ENCODE data around the gene FMN1. TPM values are rescaled to one million over a fixed set of nuclear protein-coding genes. Genes with fewer than 3 reads are reported as not detected.

Gene FMN1
- total and polyA plus RNA-seq, 2 of the 8 experiments (the other 6 are each of a cell fraction or from before 2014, with no cell fraction given) = 0.27 to 3.7 TPM

GRCh38 chr15:33043636-33044035 is 150.9 kb downstream of the FMN1 start:
- H3K4me1 ChIP-seq (replicated peaks in 1 of 4; ENCODE audit: control insufficient read depth in 3 of 4, insufficient read depth in 4 of 4, low read length in 3 of 4) = no peaks in the 10 kb centered on the region
- H3K14ac ChIP-seq (ENCODE audit: insufficient read length) = no peak overlapping the region
- no peak overlapping the region for H3K23ac ChIP-seq (ENCODE audit: insufficient read length)
- no peak overlapping the region for H2BK20ac ChIP-seq (ENCODE audit: low read length)
- no peaks in the 10 kb centered on the region; a peak in 1 of 8 replicates for H3K36me3 ChIP-seq (ENCODE audit: control insufficient read depth in 2 of 4, insufficient read depth in 4 of 4, low read length in 3 of 4)
- no peak overlapping the region for H2BK15ac ChIP-seq (ENCODE audit: low read length)
- H4K8ac ChIP-seq (ENCODE audit: extremely low read depth, insufficient read depth, low read length) = no peak overlapping the region
- H3K79me2 ChIP-seq (ENCODE audit: control insufficient read depth in 1 of 2, insufficient read depth in 2 of 2, low read length in 2 of 2) = no peaks in the 10 kb centered on the region
- no peak overlapping the region for H2BK12ac ChIP-seq (ENCODE audit: low read depth, low read length)
- H3K9ac ChIP-seq (replicated peaks in 1 of 4; ENCODE audit: extremely low read depth in 1 of 4, low read depth in 3 of 4, low read length in 3 of 4) = no peak overlapping the region
- no peak overlapping the region for H4K5ac ChIP-seq (ENCODE audit: insufficient read length, low read depth, low read length)
- H3K4ac ChIP-seq (replicated peaks; ENCODE audit: insufficient read length, low read depth, low read length) = no peak overlapping the region
- FAIRE-seq = no peak
- H3K79me1 ChIP-seq (ENCODE audit: low read depth, low read length) = no peaks in the 10 kb centered on the region
- WGBS, 2 experiments (ENCODE audit: extremely low coverage in 1 of 2, insufficient coverage in 1 of 2, insufficient read length in 1 of 2, insufficient replicate concordance in 2 of 2, low coverage in 1 of 2, low lambda C conversion rate in 2 of 2, missing lambda C conversion rate in 1 of 2) = 77% methylated on average over 4 of the region's 4 CpGs; no CpG with 5 or more reads in 1 of the 2 experiments
- no peaks in the 10 kb centered on the region for H4K20me1 ChIP-seq (replicated peaks in 1 of 2; ENCODE audit: control insufficient read depth in 1 of 2, insufficient read depth in 2 of 2, low read length in 2 of 2)
- H3K18ac ChIP-seq (ENCODE audit: extremely low read depth, low read length) = no peak overlapping the region
- no peak overlapping the region for H2BK120ac ChIP-seq (replicated peaks; ENCODE audit: low read depth, low read length)
- H3K4me3 ChIP-seq (ENCODE audit: extremely low read depth in 1 of 4, insufficient read depth in 2 of 4, low read depth in 3 of 4, low read length in 4 of 4) = no peak overlapping the region
- H4K91ac ChIP-seq (replicated peaks; ENCODE audit: insufficient read length, low read length) = no peak overlapping the region
- DNase-seq (ENCODE audit: low read depth in 1 of 2, low spot score in 2 of 2) = no peak
- H2AFZ ChIP-seq (ENCODE audit: low read length) = no peak overlapping the region
- H3K23me2 ChIP-seq (ENCODE audit: low read depth, low read length) = no peaks in the 10 kb centered on the region
- H3K4me2 ChIP-seq (ENCODE audit: insufficient read depth in 1 of 2, low read depth in 2 of 2, low read length in 2 of 2) = no peak overlapping the region
- H2BK5ac ChIP-seq (ENCODE audit: low read depth, low read length) = no peak overlapping the region
- no peak overlapping the region for H2AK5ac ChIP-seq (ENCODE audit: low read depth, low read length)
- POLR2A ChIA-PET (ENCODE audit: partially characterized antibody) = no interaction called here
- H3K56ac ChIP-seq (replicated peaks; ENCODE audit: insufficient read length, low read depth, low read length) = no peak overlapping the region
- CTCF ChIA-PET (ENCODE audit: partially characterized antibody) = interaction anchor here (0.6 to 1.8 kb wide), 2 partner anchors 22 to 472 kb away, joined by 3 to 7 read pairs; no protein-coding TSS in a partner anchor
- no peaks in the 10 kb centered on the region for H3K27me3 ChIP-seq (replicated peaks in 1 of 4; ENCODE audit: control insufficient read depth in 3 of 4, extremely low read depth in 1 of 4, insufficient read depth in 3 of 4, low read length in 3 of 4)
- peaks cover 19 to 29% of the 10 kb centered on the region in 2 experiments for H3K9me3 ChIP-seq (ENCODE audit: insufficient read depth in 2 of 2, low read depth in 1 of 2, low read length in 1 of 2)
- no peak overlapping the region for H3K27ac ChIP-seq (ENCODE audit: low read depth, low read length)
- TF ChIP-seq GTF2F1 (IDR thresholded peaks at IDR 0.05; ENCODE audit: borderline replicate concordance, low read depth, low read length) (no peak), EGR1 (IDR thresholded peaks at IDR 0.05; ENCODE audit: borderline replicate concordance, low read depth, low read length) (no peak), YY1 (IDR thresholded peaks at IDR 0.05; ENCODE audit: low read depth, low read length) (no peak), NRF1 (IDR thresholded peaks at IDR 0.05; ENCODE audit: low read depth, low read length) (no peak), EZH2 (IDR thresholded peaks at IDR 0.05; ENCODE audit: low read depth, low read length, severe bottlenecking) (no peak), CTCF (IDR thresholded peaks at IDR 0.05; ENCODE audit: control extremely low read depth in 1 of 3, insufficient read depth in 1 of 3, low read depth in 1 of 3, low read length in 3 of 3) (no peak), CBX5 (IDR thresholded peaks at IDR 0.05; ENCODE audit: low read depth, low read length) (no peak), POLR2A (IDR thresholded peaks at IDR 0.05; ENCODE audit: control extremely low read depth in 1 of 2, low read depth in 2 of 2, low read length in 2 of 2) (no peak), PHF8 (conservative IDR thresholded peaks at IDR 0.05; ENCODE audit: low read depth, low read length) (no peak), TAF7 (optimal IDR thresholded peaks at IDR 0.05; ENCODE audit: borderline replicate concordance, low read depth, low read length) (no peak), BRCA1 (IDR thresholded peaks at IDR 0.05; ENCODE audit: low read depth, low read length) (no peak), HDAC6 (IDR thresholded peaks at IDR 0.05; ENCODE audit: low read depth, low read length) (no peak), RXRA (IDR thresholded peaks at IDR 0.05; ENCODE audit: insufficient read depth, low read depth, low read length) (no peak)
